GM23338 (cell line): ENCODE measurements around the gene PLSCR4. TPM values are rescaled to one million over a fixed set of nuclear protein-coding genes. Genes with fewer than 3 reads are reported as not detected.

ENCODE experiments used
- ATAC-seq: fragments of 200-7000 bp; cut with Tn5 transposase; 3 replicates; pipeline ENCODE4 v1.9.1; 2020
- DNase-seq: peaks from one replicate; pipeline ENCODE4 v3.0.0-alpha.2; 2015; ENCODE audit warnings: low spot score
- H2AFZ ChIP-seq: fragments of 200-600 bp; sonication (generic); 2 replicates; pipeline ENCODE4 v1.8.0; 2016; ENCODE audit warnings: antibody characterized with exemption, mild to moderate bottlenecking, moderate library complexity
- H3F3A ChIP-seq: fragments of 200-600 bp; sonication (generic); replicated peaks from 2 replicates; pipeline ENCODE4 v1.8.0; 2017; ENCODE audit warnings: antibody characterized with exemption, mixed run types, low read depth
- H3K27ac ChIP-seq: fragments of 200-600 bp; sonication (generic); 2 replicates; pipeline ENCODE4 v1.6.1; 2016; ENCODE audit warnings: low read depth
- H3K27me3 ChIP-seq: fragments of 200-600 bp; sonication (generic); 2 replicates; pipeline ENCODE4 v1.8.0; 2016; ENCODE audit warnings: mild to moderate bottlenecking, mixed run types, moderate library complexity; ENCODE audit not compliant: insufficient read depth
- H3K36me3 ChIP-seq: fragments of 200-600 bp; sonication (generic); 2 replicates; pipeline ENCODE4 v1.8.0; 2016; ENCODE audit warnings: mild to moderate bottlenecking; ENCODE audit not compliant: insufficient read depth
- H3K4me1 ChIP-seq: fragments of 200-600 bp; sonication (generic); 2 replicates; pipeline ENCODE4 v1.8.0; 2016; ENCODE audit warnings: mild to moderate bottlenecking, moderate library complexity; ENCODE audit not compliant: insufficient read depth
- H3K4me2 ChIP-seq: fragments of 200-600 bp; sonication (generic); 2 replicates; pipeline ENCODE4 v1.7.1; 2017; ENCODE audit warnings: mixed run types
- H3K4me3 ChIP-seq: fragments of 200-600 bp; sonication (generic); 2 replicates; pipeline ENCODE4 v1.6.1; 2016; ENCODE audit warnings: mixed run types
- H3K79me2 ChIP-seq: fragments of 200-600 bp; sonication (generic); replicated peaks from 2 replicates; pipeline ENCODE4 v1.8.0; 2017; ENCODE audit warnings: mild to moderate bottlenecking; ENCODE audit not compliant: insufficient read depth
- H3K9me2 ChIP-seq: fragments of 200-600 bp; sonication (generic); 2 replicates; pipeline ENCODE4 v1.8.0; 2017; ENCODE audit not compliant: insufficient read depth
- H4K20me1 ChIP-seq: fragments of 200-600 bp; sonication (generic); replicated peaks from 2 replicates; pipeline ENCODE4 v1.8.0; 2017; ENCODE audit warnings: mild to moderate bottlenecking; ENCODE audit not compliant: insufficient read depth
- H3K27ac Mint-ChIP-seq: 2 replicates; pipeline ENCODE4 v1.8.0; 2020; ENCODE audit warnings: inconsistent platforms, mild to moderate bottlenecking, moderate library complexity, mixed read lengths
- H3K27me3 Mint-ChIP-seq: 3 replicates; pipeline ENCODE4 v1.8.0; 2022; ENCODE audit warnings: low read depth, mild to moderate bottlenecking, moderate library complexity, mixed read lengths, inconsistent platforms; ENCODE audit not compliant: insufficient read depth, poor library complexity
- H3K36me3 Mint-ChIP-seq: 3 replicates; pipeline ENCODE4 v1.8.0; 2021; ENCODE audit warnings: low read depth, mild to moderate bottlenecking, inconsistent platforms, moderate library complexity, mixed read lengths
- H3K4me1 Mint-ChIP-seq: 3 replicates; pipeline ENCODE4 v1.8.0; 2020; ENCODE audit warnings: mild to moderate bottlenecking, inconsistent platforms, mixed read lengths
- H3K4me3 Mint-ChIP-seq: 3 replicates; pipeline ENCODE4 v1.8.0; 2021; ENCODE audit warnings: moderate library complexity, mild to moderate bottlenecking, inconsistent platforms, mixed read lengths
- H3K9me3 Mint-ChIP-seq: 3 replicates; pipeline ENCODE4 v1.8.0; 2020; ENCODE audit warnings: moderate library complexity, mild to moderate bottlenecking, inconsistent platforms, mixed read lengths
- CREB1 ChIP-seq: fragments of 250-450 bp; sonication (Bioruptor Pico); IDR thresholded peaks from 2 replicates; pipeline ENCODE4 v1.5.0; 2020; ENCODE audit warnings: low read depth, mild to moderate bottlenecking, moderate library complexity
- EZH2phosphoT487 ChIP-seq: fragments of 200-600 bp; sonication (generic); IDR thresholded peaks from one replicate; pipeline ENCODE4 v1.8.1; 2018; ENCODE audit warnings: antibody characterized with exemption; ENCODE audit not compliant: unreplicated experiment
- JUNB ChIP-seq: IDR thresholded peaks from one replicate; pipeline ENCODE4 v1.6.1; 2016; ENCODE audit warnings: antibody characterized with exemption; ENCODE audit not compliant: unreplicated experiment
- NANOG ChIP-seq: IDR thresholded peaks from 2 replicates; pipeline ENCODE4 v1.6.1; 2016; ENCODE audit warnings: antibody characterized with exemption, borderline replicate concordance
- POLR2AphosphoS5 ChIP-seq: IDR thresholded peaks from 2 replicates; pipeline ENCODE4 v1.6.1; 2016; ENCODE audit warnings: antibody characterized with exemption, low read depth
- STAT1 ChIP-seq: IDR thresholded peaks from one replicate; pipeline ENCODE4 v1.6.1; 2016; ENCODE audit warnings: antibody characterized with exemption; ENCODE audit not compliant: unreplicated experiment
- ZNF331 ChIP-seq: fragments of 250-450 bp; sonication (Bioruptor Pico); IDR thresholded peaks from 2 replicates; pipeline ENCODE4 v1.5.0; 2020; ENCODE audit warnings: low read depth, mild to moderate bottlenecking, moderate library complexity
- polyA plus RNA-seq: library from polyadenylated mRNA; unstranded; fragments of >200 nt; fragmentation: Nextera tagmentation; extraction: Ambion mirVana; gene quantifications from 2 replicates; pipeline ENCODE4 v1.2.1, GENCODE V29; 2016
- total RNA-seq: library from RNA; depleted of rRNA; stranded (reverse); fragments of >200 nt; shearing (Covaris generic); gene quantifications from 2 replicates; pipeline ENCODE4 v1.2.3, GENCODE V29; 2014
- TF ChIP-seq, protein P1 (sequence below), 2 experiments: fragments of 200-600 bp in 1 of 2; sonication (generic) in 1 of 2; conservative IDR thresholded peaks; 2 replicates each; pipeline versions ENCODE4 v1.5.1 to v1.6.1; 2016 to 2017; ENCODE audit warnings: antibody characterized with exemption in 2 of 2, low read depth in 2 of 2, mild to moderate bottlenecking in 2 of 2, moderate library complexity in 1 of 2

The PLSCR4 gene
- total and polyA plus RNA-seq, 2 experiments from 2014 or later, result 1.4 to 5.2 TPM

DNA sequence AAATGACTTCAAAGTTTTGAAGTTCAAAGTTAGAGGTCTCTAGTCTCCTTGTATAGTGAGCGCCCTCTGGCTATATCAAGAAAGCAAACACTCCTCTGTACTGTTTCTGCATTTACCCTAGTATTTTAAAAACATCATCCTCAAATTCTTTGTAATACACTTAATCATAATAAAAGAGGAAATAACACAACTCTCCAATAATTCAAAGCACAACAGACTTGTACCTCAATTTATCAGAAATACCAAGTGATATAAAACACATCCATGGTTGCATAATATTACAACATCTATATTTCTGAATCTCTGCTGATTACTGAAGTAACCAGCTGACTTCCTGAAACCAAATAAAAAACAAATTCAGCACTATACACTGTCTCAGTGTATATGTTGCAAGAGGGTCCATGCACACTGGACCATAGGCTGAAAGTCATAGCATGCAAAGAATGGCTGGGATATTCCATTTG lies 102.4 kb downstream of the PLSCR4 start:
- Histone ChIP-seq H3K27me3 (no peaks in the 10 kb centered on the region), H3K4me2 (no peak overlapping the region), H3F3A (no peaks in the 10 kb centered on the region), H2AFZ (no peak overlapping the region), H4K20me1 (no peaks in the 10 kb centered on the region; the same call in 1 of the 2 replicates), H3K36me3 (no peaks in the 10 kb centered on the region), H3K4me3 (no peak overlapping the region), H3K4me1 (peaks cover 9% of the 10 kb centered on the region), H3K79me2 (peaks cover 86% of the 10 kb centered on the region), H3K27ac (no peak overlapping the region), H3K9me2 (no peaks in the 10 kb centered on the region)
- Mint-ChIP-seq H3K4me3 (no peak overlapping the region), H3K9me3 (no peaks in the 10 kb centered on the region), H3K27ac (no peak overlapping the region), H3K36me3 (peaks cover 4% of the 10 kb centered on the region; the same call in 2 of the 3 replicates), H3K4me1 (peaks cover 21% of the 10 kb centered on the region), H3K27me3 (no peaks in the 10 kb centered on the region)
- no peak for TF ChIP-seq EZH2phosphoT487
- TF ChIP-seq, protein P1, sequence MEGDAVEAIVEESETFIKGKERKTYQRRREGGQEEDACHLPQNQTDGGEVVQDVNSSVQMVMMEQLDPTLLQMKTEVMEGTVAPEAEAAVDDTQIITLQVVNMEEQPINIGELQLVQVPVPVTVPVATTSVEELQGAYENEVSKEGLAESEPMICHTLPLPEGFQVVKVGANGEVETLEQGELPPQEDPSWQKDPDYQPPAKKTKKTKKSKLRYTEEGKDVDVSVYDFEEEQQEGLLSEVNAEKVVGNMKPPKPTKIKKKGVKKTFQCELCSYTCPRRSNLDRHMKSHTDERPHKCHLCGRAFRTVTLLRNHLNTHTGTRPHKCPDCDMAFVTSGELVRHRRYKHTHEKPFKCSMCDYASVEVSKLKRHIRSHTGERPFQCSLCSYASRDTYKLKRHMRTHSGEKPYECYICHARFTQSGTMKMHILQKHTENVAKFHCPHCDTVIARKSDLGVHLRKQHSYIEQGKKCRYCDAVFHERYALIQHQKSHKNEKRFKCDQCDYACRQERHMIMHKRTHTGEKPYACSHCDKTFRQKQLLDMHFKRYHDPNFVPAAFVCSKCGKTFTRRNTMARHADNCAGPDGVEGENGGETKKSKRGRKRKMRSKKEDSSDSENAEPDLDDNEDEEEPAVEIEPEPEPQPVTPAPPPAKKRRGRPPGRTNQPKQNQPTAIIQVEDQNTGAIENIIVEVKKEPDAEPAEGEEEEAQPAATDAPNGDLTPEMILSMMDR (conservative IDR thresholded peaks at IDR 0.05; ENCODE audit: low read depth in 2 of 2), result peak; percentile 36 to 52; a peak in 3 of 4 replicates
- ATAC-seq, result no peak
- peak; percentile 39 for DNase-seq

DNA sequence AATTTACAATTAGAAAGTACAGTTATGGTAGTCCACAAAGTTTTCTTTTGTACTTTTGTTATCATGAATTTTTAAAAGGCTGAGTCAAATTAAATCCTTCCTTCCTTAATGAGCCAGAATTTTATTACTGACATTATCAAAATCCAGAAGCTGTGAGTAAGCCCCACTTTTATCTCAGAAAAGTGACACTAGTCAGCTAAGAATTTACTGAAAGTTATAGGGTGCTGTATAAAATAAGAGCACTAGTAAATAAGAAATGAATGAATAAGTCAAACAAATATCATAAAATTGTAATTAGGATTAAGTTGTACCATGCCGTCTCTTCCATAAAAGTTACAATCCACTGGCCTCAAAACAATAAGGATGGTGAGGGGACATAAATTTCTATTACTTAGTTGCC lies 105.3 kb downstream of the PLSCR4 start:
- Mint-ChIP-seq H3K36me3 (no peaks in the 10 kb centered on the region), H3K27ac (no peak overlapping the region), H3K4me1 (peaks cover 9% of the 10 kb centered on the region), H3K27me3 (no peaks in the 10 kb centered on the region), H3K9me3 (no peaks in the 10 kb centered on the region), H3K4me3 (no peak overlapping the region)
- Histone ChIP-seq H3K9me2 (no peaks in the 10 kb centered on the region), H3K4me2 (no peak overlapping the region), H3K79me2 (peaks cover 81% of the 10 kb centered on the region), H3K36me3 (no peaks in the 10 kb centered on the region), H3K27me3 (no peaks in the 10 kb centered on the region), H3K4me3 (no peak overlapping the region), H4K20me1 (no peaks in the 10 kb centered on the region; the same call in 1 of the 2 replicates), H3F3A (no peaks in the 10 kb centered on the region), H3K27ac (no peak overlapping the region), H2AFZ (no peak overlapping the region), H3K4me1 (peaks cover under 1% of the 10 kb centered on the region; the same call in 1 of the 2 replicates)
- TF ChIP-seq JUNB, result no peak
- no peak for TF ChIP-seq ZNF331
- TF ChIP-seq CREB1 (CRISPR knock-in tag), result no peak
- no peak for TF ChIP-seq NANOG
- TF ChIP-seq, protein P1 (conservative IDR thresholded peaks at IDR 0.05; ENCODE audit: low read depth in 2 of 2), result no peak
- TF ChIP-seq STAT1, result no peak
- TF ChIP-seq POLR2AphosphoS5, result no peak
- ATAC-seq (no peak), DNase-seq (no peak)
